Inflammatory macrophage (primary cell): ENCODE results near the gene NEO1.
A peak's percentile ranks its signal among the peaks of the same experiment; 100 is the strongest.

ENCODE experiments used
- DNase-seq, 2 donors: peaks; one replicate each; pipeline ENCODE4 v3.0.0-alpha.2; 2020 to 2022

Gene NEO1

GRCh38 chr15:73226093-73226814, 174.0 kb downstream of the NEO1 start:
- DNase-seq: no peak

- no peak for DNase-seq
Measured at GRCh38 chr15:73227433-73228056, 175.3 kb downstream of the NEO1 start.

DNA sequence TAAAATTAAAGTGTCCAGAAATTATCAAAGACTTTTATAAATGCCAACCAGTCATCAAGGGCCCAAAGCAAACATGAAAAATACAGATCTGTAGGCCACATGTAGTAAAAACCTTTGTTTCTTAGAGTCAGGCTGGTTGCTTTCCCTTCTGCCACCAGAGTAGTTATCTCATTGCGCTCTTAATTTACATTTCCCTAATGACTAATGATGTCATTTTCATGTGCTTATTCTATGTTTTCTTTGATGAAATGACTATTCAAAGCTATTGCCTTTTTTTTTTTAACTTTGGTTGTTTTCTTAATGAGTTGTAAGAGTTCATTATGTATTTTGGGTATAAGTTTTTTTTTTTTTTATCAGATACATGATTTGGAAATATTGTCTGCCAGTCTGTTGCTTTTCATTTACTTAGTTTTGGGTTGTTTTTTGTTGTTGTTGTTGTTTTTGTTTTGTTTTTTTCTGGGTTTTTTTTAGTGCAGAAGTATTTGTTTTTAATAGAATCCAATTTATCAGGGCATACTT, 175.9 kb downstream of the NEO1 start:
- DNase-seq: no peak

DNA sequence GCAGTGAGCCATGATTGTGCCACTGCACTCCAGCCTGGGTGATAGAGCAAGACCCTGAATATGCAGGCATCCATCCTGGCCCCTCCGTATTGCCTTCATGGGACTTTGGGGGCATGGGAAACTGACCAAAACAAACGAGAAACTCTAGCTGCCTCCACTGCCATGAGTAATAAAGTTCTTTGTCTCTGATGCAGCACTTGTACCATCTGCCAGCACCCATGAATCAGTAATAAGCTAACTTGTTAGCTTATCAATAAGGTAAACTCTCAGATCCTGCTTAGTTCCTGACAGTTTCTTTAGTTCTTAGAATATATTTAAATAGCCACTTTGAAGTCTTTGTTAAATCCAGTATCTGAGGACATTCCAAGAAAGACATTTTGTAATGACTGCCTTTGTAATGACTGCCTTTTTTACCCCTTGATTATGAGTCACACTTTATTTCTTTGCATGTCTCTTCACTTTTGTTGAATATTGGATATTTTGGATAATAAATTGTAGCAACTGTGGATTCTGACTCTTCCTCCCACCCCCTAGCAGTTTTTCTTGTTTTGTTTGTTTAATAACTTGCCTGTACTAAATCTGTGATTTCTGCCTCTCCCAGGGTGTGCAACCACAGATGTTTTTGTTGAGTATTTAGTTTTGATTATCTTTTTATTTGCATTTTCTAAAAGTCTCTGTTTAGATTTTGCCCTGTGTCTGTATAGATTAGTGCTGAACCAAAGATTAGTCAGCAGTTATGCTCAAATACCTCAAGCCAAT, 179.6 kb downstream of the NEO1 start:
- DNase-seq: no peak

- no peak for DNase-seq
Measured at GRCh38 chr15:73232776-73233175, 180.5 kb downstream of the NEO1 start.

DNA sequence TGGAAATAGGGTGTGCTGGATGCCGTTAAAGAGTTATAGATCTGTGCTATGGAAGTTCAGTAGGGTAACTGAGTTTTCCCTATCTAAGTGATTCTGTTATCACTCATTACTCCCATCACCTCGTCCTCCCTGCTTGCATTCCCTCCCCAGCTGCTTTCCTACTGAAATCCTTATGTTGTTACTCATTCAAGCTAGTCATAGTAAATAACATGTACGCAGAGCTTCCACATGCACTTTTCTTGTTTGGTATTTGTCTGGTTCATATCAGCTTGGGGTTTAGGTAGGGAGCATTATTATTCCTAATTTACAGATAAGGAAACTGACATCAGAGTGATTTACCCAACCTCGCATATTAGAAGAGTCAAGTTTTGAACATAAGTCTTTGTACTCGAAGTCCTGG, 181.4 kb downstream of the NEO1 start:
- DNase-seq: no peak

DNA sequence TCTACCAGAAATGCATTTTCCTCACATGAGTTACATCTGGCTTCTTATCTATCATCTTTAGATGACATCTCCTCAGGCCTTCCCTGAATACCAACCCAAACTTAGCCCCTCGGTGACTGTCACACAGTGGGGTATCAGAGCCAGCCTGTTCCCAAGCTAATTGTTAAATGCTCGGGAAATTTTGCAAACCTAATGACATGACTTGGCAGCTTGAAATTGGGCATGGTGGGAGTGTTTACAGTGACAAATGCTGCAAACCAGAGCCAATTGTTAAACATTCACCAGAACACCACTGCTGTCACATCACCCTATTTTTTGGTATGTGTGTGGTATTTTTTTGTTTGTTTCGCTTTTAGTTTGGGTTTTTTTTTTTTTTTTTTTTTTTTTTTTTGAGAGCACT, 185.6 kb downstream of the NEO1 start:
- DNase-seq: no peak

- DNase-seq: no peak
Measured at GRCh38 chr15:73239564-73240215, 187.4 kb downstream of the NEO1 start.

- DNase-seq: peak; percentile 72 to 76
Measured at GRCh38 chr15:73240866-73241499, 188.7 kb downstream of the NEO1 start.

DNA sequence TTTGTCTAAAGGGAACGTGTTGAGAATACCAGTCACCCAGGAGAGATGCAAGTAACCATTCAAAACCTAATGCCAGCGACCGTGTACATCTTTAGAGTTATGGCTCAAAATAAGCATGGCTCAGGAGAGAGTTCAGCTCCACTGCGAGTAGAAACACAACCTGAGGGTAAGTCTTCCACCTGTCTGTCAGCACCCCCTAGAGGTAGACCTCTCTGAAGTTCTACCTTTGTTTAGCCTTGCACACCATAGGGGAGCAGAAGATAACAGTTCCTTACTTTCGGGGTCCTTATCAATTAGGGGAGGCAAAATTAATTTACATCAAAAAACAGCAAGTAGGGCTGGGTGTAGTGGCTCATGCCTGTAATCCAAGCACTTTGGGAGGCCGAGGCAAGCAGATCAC, 192.1 kb downstream of the NEO1 start:
- no peak for DNase-seq

DNA sequence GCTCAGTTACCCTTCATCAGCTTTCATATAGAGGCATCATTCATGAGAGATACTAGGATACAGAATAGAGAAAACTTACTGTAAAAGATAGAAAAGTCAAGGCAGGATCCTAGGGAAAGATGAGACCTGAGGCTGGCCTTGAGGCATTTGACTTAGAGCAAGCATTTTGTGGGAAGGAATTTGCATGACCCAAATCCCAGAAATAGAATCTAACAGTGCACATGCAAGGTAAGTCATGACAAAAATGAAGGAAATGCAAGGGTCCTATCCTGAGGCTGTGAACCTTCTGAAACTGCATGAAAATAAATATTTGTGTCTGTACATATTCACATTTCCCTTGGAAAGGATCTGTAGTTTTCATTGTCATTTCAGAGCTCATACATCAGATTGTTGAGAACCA, 194.2 kb downstream of the NEO1 start:
- DNase-seq: no peak

- no peak for DNase-seq
Measured at GRCh38 chr15:73246898-73247297, 194.6 kb downstream of the NEO1 start.

DNA sequence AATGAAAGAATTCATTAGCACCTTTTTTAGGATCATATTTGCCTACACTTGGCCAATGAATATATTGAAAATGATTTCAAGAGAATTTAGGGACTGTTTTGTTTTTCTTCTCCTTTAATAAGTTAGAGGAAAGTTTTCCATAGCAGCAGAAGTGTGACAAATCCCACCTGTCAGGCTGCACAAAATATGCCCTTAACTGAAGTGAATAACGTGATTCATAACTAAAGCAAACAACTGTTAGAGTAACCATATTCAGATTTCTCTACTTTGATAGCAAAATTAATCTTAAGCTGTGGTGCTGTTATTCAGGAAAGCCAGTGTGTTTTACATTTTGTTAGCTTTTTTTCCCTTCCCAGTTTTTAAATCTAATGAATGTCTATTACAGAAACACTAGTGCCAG, 195.1 kb downstream of the NEO1 start:
- DNase-seq: no peak

- DNase-seq: no peak
Measured at GRCh38 chr15:73249499-73249898, 197.2 kb downstream of the NEO1 start.

DNA sequence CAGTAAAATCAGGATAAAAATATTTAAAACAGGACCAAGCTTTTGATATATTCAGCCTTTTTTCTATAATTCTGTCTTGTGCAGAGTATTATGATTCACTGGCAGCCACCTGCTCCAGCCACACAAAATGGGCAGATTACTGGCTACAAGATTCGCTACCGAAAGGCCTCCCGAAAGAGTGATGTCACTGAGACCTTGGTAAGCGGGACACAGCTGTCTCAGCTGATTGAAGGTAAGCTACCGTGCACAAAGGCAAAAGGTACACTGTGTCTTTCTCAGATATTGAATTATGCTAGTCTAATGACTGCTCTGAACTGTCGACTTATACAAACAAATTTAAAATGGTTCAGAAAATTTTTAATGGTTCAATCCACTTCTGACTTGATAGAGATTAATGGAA, 202.3 kb downstream of the NEO1 start:
- DNase-seq: no peak

DNA sequence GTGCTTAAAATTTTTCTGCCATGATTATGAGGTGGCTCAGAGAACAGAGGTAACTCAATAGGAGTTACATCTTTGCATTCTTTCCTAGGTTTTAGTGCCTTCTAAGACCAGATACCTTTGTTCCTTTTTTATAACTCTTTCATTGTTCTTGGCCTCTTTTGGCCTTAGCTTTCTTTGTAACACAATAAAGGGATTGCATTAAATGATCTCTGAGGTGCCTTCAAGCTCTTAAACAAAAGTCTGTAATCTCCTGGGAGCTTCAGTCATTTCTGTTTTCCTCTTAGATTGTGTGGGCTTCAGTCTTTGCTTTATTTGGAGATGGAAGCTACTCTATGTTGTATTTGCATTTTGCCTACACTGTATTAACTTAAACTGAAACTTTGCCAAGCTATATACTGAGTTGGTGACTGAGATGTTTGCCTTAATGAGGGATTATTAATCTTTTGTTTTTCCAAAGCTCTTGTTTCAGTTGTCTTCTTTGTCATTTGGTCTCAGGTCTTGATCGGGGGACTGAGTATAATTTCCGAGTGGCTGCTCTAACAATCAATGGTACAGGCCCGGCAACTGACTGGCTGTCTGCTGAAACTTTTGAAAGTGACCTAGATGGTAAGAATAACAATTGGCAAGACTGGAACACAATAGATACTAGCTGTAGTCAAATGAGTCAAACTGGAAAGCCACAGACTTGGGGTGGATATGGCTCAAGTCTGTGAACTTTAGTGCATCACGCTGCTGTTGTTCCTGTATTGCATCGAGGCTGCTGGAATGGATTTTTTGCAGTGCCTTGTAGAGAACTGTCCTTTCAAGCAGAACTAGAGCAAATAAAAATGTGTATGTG, 206.2 kb downstream of the NEO1 start:
- no peak for DNase-seq

DNA sequence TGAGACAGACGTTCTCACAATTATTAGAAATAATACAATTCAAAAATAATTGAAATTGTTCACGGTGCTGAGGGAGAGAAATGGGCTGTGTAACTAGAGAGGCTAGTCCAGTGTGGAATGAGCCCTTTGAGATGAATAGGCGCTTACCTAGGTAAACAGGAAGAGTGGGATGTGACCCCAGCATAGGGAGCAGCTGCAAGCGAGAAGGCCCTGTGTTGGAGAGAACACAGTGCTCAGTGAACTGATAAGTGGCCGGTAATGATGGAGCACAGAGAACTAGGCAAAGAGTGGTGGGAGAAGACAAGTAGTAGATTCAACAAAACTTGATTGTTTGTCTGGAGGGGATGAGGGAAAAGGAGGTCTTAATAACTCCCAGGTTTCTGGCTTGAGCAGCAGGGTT, 212.6 kb downstream of the NEO1 start:
- no peak for DNase-seq

- DNase-seq: peak; percentile 44 to 48
Measured at GRCh38 chr15:73265536-73266153, 213.4 kb downstream of the NEO1 start.

- no peak for DNase-seq
Measured at GRCh38 chr15:73268457-73268856, 216.2 kb downstream of the NEO1 start.

- no peak for DNase-seq
Measured at GRCh38 chr15:73270366-73271097, 218.3 kb downstream of the NEO1 start.
